ENCODE data around the gene DTD2. TPM values are rescaled to one million over a fixed set of nuclear protein-coding genes. Genes with fewer than 3 reads are reported as not detected.

Gene DTD2
- total RNA-seq, 1 experiment from 2014 or later = 15.2 TPM

DNA sequence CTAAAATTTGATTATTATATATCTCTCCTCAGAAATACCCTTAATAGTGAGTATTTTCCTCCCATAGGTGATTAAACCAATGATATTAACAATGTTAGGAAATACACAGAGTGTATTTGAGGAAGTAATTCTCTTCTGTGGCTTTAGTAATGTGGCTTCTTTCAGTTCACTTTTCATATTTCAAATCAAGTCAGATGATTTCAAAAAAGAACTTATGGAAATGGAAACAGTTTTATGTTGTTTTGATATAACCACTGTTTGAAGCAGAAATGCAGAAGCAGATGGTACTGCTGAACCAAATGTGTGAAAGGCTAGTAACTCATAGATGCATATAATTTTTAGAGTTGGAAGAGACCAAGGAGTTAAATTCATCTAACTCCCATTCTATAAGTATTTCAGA lies 32.4 kb upstream of the DTD2 start:
- DNase-seq (ENCODE audit: low read depth, low spot score) (no peak), ATAC-seq (no peak)
- no peaks in the 10 kb centered on the region for H3K4me1 ChIP-seq (ENCODE audit: control insufficient read depth, insufficient read depth, low read length)
- no peaks in the 10 kb centered on the region for H3K9me3 ChIP-seq (ENCODE audit: control insufficient read depth, insufficient read depth, low read depth, low read length)
- H3K27me3 ChIP-seq (ENCODE audit: control insufficient read depth, insufficient read depth, low read length) = no peaks in the 10 kb centered on the region; the same call in 1 of the 2 replicates
- in situ Hi-C loops (cut with HindIII; ENCODE audit: low pct_unique_long_range_greater_than_20kb, low sequenced_read_pairs) (no loop called here), intact Hi-C loops (cut with micrococcal nuclease; ENCODE audit: unreplicated experiment) (no loop called here)
- POLR2A ChIA-PET = no interaction called here
- no TSS peak for BruUV-seq (replicated peaks)
- H3K27ac ChIP-seq (ENCODE audit: low read length) = no peak overlapping the region
- H3K4me3 ChIP-seq (ENCODE audit: low read depth in 2 of 2, low read length in 2 of 2) = no peak overlapping the region
- TF ChIP-seq, protein P1, sequence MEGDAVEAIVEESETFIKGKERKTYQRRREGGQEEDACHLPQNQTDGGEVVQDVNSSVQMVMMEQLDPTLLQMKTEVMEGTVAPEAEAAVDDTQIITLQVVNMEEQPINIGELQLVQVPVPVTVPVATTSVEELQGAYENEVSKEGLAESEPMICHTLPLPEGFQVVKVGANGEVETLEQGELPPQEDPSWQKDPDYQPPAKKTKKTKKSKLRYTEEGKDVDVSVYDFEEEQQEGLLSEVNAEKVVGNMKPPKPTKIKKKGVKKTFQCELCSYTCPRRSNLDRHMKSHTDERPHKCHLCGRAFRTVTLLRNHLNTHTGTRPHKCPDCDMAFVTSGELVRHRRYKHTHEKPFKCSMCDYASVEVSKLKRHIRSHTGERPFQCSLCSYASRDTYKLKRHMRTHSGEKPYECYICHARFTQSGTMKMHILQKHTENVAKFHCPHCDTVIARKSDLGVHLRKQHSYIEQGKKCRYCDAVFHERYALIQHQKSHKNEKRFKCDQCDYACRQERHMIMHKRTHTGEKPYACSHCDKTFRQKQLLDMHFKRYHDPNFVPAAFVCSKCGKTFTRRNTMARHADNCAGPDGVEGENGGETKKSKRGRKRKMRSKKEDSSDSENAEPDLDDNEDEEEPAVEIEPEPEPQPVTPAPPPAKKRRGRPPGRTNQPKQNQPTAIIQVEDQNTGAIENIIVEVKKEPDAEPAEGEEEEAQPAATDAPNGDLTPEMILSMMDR (IDR thresholded peaks at IDR 0.05) = no peak
- TF ChIP-seq SIN3A (IDR thresholded peaks at IDR 0.05; ENCODE audit: borderline replicate concordance, insufficient read depth, low read depth, low read length) (no peak), TCF7L2 (IDR thresholded peaks at IDR 0.05; ENCODE audit: low read depth, low read length) (no peak), POLR2AphosphoS5 (IDR thresholded peaks at IDR 0.05; ENCODE audit: low read depth, low read length) (no peak)
- TF ChIP-seq, protein P2, sequence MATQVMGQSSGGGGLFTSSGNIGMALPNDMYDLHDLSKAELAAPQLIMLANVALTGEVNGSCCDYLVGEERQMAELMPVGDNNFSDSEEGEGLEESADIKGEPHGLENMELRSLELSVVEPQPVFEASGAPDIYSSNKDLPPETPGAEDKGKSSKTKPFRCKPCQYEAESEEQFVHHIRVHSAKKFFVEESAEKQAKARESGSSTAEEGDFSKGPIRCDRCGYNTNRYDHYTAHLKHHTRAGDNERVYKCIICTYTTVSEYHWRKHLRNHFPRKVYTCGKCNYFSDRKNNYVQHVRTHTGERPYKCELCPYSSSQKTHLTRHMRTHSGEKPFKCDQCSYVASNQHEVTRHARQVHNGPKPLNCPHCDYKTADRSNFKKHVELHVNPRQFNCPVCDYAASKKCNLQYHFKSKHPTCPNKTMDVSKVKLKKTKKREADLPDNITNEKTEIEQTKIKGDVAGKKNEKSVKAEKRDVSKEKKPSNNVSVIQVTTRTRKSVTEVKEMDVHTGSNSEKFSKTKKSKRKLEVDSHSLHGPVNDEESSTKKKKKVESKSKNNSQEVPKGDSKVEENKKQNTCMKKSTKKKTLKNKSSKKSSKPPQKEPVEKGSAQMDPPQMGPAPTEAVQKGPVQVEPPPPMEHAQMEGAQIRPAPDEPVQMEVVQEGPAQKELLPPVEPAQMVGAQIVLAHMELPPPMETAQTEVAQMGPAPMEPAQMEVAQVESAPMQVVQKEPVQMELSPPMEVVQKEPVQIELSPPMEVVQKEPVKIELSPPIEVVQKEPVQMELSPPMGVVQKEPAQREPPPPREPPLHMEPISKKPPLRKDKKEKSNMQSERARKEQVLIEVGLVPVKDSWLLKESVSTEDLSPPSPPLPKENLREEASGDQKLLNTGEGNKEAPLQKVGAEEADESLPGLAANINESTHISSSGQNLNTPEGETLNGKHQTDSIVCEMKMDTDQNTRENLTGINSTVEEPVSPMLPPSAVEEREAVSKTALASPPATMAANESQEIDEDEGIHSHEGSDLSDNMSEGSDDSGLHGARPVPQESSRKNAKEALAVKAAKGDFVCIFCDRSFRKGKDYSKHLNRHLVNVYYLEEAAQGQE (IDR thresholded peaks at IDR 0.05; ENCODE audit: insufficient read depth in 1 of 2, low read depth in 2 of 2, low read length in 1 of 2) = no peak
- CTCF ChIA-PET = no interaction called here
- no peaks in the 10 kb centered on the region for H3K36me3 ChIP-seq (ENCODE audit: control insufficient read depth, insufficient read depth, low read length)

DNA sequence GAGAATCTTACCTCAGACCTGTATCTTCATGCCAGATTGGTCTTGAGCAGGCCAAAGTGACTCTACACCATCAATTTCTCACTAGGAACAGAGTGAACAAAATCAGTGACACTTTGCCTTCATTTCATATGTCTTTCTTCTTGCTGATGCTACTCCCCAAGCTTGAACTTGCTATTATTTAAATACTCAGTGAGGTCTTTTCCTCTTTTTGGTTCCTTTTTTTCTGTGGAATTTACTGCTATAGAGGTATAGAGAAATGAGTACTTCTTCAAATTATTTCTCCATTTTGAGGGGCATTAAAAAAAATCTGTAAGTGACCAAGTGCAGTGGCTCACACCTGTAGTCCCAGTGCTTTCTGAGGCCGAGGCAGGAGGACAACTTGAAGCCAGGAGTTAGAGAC lies 30.6 kb upstream of the DTD2 start, which contains the start of gene GPR33:
Gene GPR33 (minus strand): TSS at position 154 of the 400 bp plus-strand sequence. CDS start 4,074 bp downstream, outside the sequence.
- no peaks in the 10 kb centered on the region for H3K9me3 ChIP-seq (ENCODE audit: control insufficient read depth, insufficient read depth, low read depth, low read length)
- H3K27me3 ChIP-seq (ENCODE audit: control insufficient read depth, insufficient read depth, low read length) = no peaks in the 10 kb centered on the region; the same call in 1 of the 2 replicates
- TF ChIP-seq, protein P1 (IDR thresholded peaks at IDR 0.05) = no peak
- TF ChIP-seq POLR2AphosphoS5 (IDR thresholded peaks at IDR 0.05; ENCODE audit: low read depth, low read length) (no peak), TCF7L2 (IDR thresholded peaks at IDR 0.05; ENCODE audit: low read depth, low read length) (no peak), SIN3A (IDR thresholded peaks at IDR 0.05; ENCODE audit: borderline replicate concordance, insufficient read depth, low read depth, low read length) (no peak)
- TF ChIP-seq, protein P2 (IDR thresholded peaks at IDR 0.05; ENCODE audit: insufficient read depth in 1 of 2, low read depth in 2 of 2, low read length in 1 of 2) = no peak
- H3K4me1 ChIP-seq (ENCODE audit: control insufficient read depth, insufficient read depth, low read length) = no peaks in the 10 kb centered on the region
- H3K4me3 ChIP-seq (ENCODE audit: low read depth in 2 of 2, low read length in 2 of 2) = no peak within 1 kb of the TSS
- no peak within 1 kb of the TSS for H3K27ac ChIP-seq (ENCODE audit: low read length)
- BruUV-seq (replicated peaks) = no TSS peak
- ATAC-seq = no peak
- POLR2A ChIA-PET = no interaction called here
- CTCF ChIA-PET = no interaction called here
- no peak for DNase-seq (ENCODE audit: low read depth, low spot score)
- in situ Hi-C loops (cut with HindIII; ENCODE audit: low pct_unique_long_range_greater_than_20kb, low sequenced_read_pairs) = no loop called here
- H3K36me3 ChIP-seq (ENCODE audit: control insufficient read depth, insufficient read depth, low read length) = no peaks in the 10 kb centered on the region
- intact Hi-C loops (cut with micrococcal nuclease; ENCODE audit: unreplicated experiment) = no loop called here
